Skeletal muscle satellite cell (primary cell): Measurements from ENCODE around the gene HUNK.

Experiments used
- H3K27me3 ChIP-seq: 2 replicates; pipeline ENCODE4 v1.7.0; 2013; ENCODE audit warnings: low read length; ENCODE audit not compliant: control insufficient read depth, insufficient read depth
- H3K36me3 ChIP-seq: 2 replicates; pipeline ENCODE4 v1.7.0; 2013; ENCODE audit warnings: mild to moderate bottlenecking, control low read depth, low read length; ENCODE audit not compliant: insufficient read depth
- H3K4me1 ChIP-seq: 2 replicates; pipeline ENCODE4 v1.7.0; 2013; ENCODE audit warnings: low read length; ENCODE audit not compliant: control insufficient read depth, insufficient read depth
- H3K4me2 ChIP-seq: 2 replicates; pipeline ENCODE4 v1.7.0; 2013; ENCODE audit warnings: mild to moderate bottlenecking, low read length
- H3K4me3 ChIP-seq: 2 replicates; pipeline ENCODE4 v1.7.0; 2013; ENCODE audit warnings: low read length
- H3K9ac ChIP-seq: 2 replicates; pipeline ENCODE4 v1.7.0; 2013; ENCODE audit warnings: mild to moderate bottlenecking, low read depth, low read length, moderate library complexity
- H3K9me3 ChIP-seq: replicated peaks from 2 replicates; pipeline ENCODE4 v1.7.0; 2013; ENCODE audit warnings: mild to moderate bottlenecking, control low read depth, low read length

The HUNK gene

DNA sequence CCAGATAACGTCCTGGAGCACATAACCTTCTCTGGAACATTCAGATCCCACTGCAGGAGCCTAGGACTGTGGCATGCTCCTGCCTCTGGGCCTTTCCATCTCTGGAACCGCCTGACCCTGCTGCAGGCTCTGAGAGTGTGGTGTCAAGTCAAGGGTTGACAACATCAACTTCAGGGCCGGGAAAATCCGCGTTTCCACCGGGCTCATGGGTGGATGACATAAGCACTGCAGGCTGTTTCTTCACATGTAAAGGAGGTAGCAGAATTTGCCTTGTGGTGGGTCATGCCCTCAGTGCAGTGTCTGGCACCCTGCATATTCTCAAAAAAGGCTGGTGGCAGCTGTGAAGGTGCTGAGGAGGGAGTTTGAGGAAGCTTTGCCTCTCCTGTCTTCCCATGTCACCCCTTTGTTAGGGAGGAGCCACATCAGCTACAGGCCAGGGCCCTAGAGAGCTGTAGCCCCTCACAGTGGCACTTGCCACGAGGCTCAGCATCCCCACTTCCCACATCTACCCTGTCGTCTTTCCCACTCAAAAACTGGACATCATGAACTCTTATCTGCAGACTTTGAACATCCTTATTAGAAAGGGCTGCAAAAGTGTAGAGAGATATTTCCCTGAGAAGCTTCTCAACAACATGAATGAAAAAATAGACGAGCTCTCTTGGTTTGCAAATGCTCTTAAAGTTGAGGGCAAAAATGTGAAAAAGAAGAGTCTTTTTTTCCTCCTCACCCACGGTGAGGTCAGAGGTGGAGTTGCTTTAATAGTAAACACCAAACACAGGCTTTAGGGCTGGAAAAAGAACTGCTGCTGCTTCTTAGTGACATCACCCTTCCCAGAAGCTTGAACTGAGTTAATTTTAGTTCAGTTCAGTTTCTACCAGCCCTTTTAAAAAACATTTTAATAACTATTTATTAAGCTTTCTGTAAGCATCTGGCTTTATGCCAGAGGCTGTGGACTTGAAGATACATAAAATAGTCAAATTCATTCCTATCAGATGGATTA, 121.3 kb downstream of the HUNK start:
- Histone ChIP-seq H3K36me3 (no peaks in the 10 kb centered on the region), H3K9me3 (no peaks in the 10 kb centered on the region), H3K4me1 (no peaks in the 10 kb centered on the region), H3K9ac (no peak overlapping the region), H3K4me2 (no peak overlapping the region), H3K27me3 (no peaks in the 10 kb centered on the region), H3K4me3 (no peak overlapping the region)

DNA sequence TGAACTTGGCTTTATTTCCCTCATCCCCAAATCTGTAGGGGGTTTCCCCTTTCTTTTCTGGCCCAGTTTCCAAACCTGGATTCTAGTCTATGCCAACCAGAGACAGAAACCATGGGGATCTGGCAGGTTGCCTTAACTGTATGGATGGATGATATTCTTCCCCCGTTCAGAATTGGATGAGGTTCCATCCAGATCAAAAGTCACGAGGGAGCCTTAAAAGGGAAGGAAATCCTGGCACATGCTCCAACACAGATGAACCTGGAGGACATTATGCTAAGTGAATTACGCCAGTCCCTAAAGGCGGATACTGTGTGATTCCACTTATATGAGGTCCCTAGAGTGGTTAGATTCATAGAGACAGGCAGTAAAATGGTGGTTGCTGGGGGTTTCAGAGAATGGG, 124.4 kb downstream of the HUNK start:
- no peak overlapping the region for H3K4me2 ChIP-seq
- no peak overlapping the region for H3K4me3 ChIP-seq
- no peaks in the 10 kb centered on the region for H3K4me1 ChIP-seq
- no peaks in the 10 kb centered on the region for H3K36me3 ChIP-seq
- no peaks in the 10 kb centered on the region for H3K27me3 ChIP-seq
- H3K9ac ChIP-seq = no peak overlapping the region
- peaks cover 4% of the 10 kb centered on the region for H3K9me3 ChIP-seq

DNA sequence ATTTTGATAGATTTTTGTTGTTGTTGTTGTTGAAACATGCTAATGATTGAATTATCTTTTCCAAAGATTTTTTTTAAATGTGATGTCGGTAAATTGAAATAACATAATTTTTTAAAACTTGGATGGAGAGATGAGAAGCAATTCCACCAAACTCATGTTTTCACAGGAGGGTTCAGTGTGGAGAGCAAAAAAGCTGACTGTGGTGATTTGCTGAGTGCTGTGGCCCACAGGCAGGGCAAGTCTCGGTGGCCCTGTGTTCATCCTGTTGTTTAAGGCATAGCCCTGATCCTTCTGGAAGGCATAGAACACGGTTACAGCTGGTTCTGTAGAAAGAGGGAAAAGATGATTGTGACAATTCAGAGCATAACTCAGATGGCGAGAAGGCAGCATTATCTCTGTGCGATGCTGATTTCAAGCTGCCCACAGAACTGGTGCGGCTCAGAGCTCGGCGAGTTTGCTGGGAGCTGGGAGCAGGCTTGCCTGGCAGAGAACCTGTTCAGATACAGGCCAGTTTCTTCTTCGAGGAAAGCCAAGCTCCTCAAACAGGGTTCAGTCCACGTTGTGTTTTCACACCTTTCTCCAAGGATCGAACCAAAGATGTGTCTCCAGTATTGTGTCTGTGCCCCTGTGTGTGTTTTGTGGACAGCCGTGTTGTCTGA, 127.1 kb downstream of the HUNK start:
- peaks cover 4% of the 10 kb centered on the region for H3K9me3 ChIP-seq
- no peak overlapping the region for H3K4me2 ChIP-seq
- no peaks in the 10 kb centered on the region for H3K4me1 ChIP-seq
- no peak overlapping the region for H3K9ac ChIP-seq
- no peaks in the 10 kb centered on the region for H3K36me3 ChIP-seq
- no peak overlapping the region for H3K4me3 ChIP-seq
- H3K27me3 ChIP-seq = no peaks in the 10 kb centered on the region

DNA sequence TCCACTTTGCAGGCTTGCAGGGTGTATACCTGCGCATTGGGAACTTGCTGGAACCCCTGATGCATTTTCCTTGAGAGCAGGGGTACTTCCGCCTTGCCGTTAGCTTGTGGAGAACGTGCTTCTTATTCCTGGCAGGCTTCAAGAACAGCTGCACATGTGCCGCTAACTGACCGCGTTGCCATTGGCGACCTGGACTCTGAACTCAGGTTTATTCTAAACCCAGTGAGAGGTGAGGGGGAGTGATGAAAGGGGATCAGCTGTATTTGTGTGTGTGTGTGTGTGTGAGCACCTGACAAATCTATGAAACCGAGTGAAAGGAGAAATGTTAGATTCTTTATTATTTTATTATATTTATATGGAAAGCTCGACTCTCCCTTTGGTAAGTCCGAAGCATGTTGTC, 128.6 kb downstream of the HUNK start:
- Histone ChIP-seq H3K9ac (no peak overlapping the region), H3K4me1 (no peaks in the 10 kb centered on the region), H3K36me3 (no peaks in the 10 kb centered on the region)

DNA sequence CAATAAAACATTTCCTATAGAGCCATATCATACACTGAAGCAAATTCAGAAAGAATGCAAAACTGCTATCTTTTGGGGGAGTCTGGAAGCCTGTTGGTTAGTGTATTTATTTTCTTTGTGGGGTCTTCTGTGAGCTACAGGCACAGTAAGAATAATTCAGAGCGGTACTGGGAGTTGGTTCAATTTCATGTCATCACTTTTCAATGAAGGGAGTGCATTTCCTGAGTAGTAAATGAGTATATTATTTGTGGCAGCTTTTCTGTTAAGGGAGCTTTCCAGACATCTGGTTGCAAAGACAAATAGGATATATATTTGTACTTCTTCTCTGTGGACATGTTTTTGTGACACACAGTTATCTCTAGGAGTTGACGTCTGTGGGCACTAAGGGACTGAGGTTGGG, 130.6 kb downstream of the HUNK start:
- Histone ChIP-seq H3K36me3 (no peaks in the 10 kb centered on the region), H3K4me1 (no peaks in the 10 kb centered on the region), H3K27me3 (no peaks in the 10 kb centered on the region), H3K9ac (no peak overlapping the region), H3K4me3 (no peak overlapping the region), H3K9me3 (peaks cover 4% of the 10 kb centered on the region), H3K4me2 (no peak overlapping the region)

More for the DNA sequence above, 128.6 kb downstream of the HUNK start:
- Histone ChIP-seq H3K9me3 (peaks cover 4% of the 10 kb centered on the region), H3K27me3 (no peaks in the 10 kb centered on the region), H3K4me3 (no peak overlapping the region), H3K4me2 (no peak overlapping the region)

DNA sequence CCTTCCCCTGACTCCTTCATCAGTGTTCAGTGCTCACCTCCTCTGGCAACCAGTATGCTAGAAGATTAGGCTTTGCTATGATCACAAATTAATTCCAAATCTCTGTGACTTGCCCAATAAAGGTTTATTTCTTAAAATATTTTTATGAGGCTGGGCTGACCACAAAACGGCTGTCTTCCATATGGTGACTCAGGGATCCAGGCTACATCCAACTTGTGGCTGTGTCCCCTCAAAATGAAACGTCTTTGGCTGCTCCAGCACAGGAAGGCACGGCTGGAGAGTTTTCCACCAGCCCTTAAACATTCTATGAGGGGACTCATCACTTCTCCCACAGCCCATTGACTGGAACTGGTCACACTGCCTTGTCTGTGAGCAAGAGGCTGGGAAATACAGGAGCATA, 131.5 kb downstream of the HUNK start:
- H3K36me3 ChIP-seq = no peaks in the 10 kb centered on the region
- no peaks in the 10 kb centered on the region for H3K27me3 ChIP-seq
- H3K4me3 ChIP-seq = no peak overlapping the region

DNA sequence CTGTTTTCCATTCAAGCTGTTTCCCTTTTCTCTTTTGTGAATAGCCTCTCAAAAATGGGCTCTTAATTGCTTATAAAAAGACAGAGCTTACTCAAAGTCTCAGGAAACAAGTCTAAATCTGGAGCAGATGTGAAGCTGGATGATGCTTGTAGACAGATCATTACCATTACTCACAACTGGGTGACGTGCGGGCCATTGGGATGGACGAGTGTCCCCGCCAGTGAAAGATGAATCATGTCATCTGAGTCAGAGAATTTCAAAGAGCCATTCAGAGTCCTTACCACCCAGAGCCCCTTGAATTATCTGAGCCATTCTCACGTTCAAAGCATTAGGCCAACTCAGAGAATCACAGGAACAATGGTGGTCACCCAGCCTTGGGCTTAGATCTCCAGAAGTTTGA, 134.6 kb downstream of the HUNK start:
- Histone ChIP-seq H3K9ac (no peak overlapping the region), H3K36me3 (no peaks in the 10 kb centered on the region), H3K27me3 (no peaks in the 10 kb centered on the region), H3K4me1 (no peaks in the 10 kb centered on the region), H3K9me3 (no peaks in the 10 kb centered on the region), H3K4me3 (no peak overlapping the region), H3K4me2 (no peak overlapping the region)

More for the DNA sequence above, 131.5 kb downstream of the HUNK start:
- peaks cover 4% of the 10 kb centered on the region for H3K9me3 ChIP-seq
- H3K4me2 ChIP-seq = no peak overlapping the region
- H3K4me1 ChIP-seq = no peaks in the 10 kb centered on the region
- no peak overlapping the region for H3K9ac ChIP-seq

DNA sequence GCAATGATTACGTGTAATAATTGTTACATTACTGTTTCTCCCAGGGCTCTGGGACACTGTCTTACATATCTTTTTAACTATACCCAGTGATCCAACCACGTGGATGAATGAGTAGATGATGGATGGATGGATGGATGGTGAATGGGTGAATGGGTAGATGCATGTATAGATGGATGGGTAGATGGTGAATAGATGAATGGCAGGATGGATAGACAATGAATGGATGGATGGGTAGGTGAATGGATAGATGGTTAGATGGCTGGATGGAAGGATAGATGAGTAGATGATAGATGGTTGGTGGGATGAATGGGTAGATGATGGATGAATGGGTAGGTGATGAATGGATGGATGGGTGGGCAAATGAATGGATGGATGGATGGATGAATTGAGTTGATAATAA, 135.9 kb downstream of the HUNK start:
- Histone ChIP-seq H3K9me3 (no peaks in the 10 kb centered on the region), H3K4me3 (no peak overlapping the region), H3K4me1 (no peaks in the 10 kb centered on the region), H3K4me2 (no peak overlapping the region), H3K27me3 (no peaks in the 10 kb centered on the region), H3K36me3 (no peaks in the 10 kb centered on the region), H3K9ac (no peak overlapping the region)

DNA sequence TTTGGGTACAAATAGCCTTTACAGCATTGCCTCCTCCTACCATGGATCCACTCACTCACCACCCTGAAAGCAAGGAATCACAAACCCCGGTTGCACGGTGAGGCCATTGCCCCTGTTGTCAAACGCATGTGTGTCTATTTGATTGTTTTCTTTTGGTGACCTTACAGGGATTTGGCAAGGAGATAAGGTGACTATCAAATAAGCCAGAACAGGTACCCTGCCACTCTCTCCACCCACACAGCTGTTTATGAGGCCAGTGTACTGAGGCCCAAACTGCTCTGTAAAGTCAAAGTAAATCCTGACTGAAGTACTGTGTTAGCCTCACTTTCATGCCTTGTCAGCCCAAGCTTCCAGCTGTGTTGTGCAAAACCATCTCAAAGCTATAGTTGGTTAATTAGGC, 136.4 kb downstream of the HUNK start:
- Histone ChIP-seq H3K27me3 (no peaks in the 10 kb centered on the region), H3K4me1 (no peaks in the 10 kb centered on the region)

DNA sequence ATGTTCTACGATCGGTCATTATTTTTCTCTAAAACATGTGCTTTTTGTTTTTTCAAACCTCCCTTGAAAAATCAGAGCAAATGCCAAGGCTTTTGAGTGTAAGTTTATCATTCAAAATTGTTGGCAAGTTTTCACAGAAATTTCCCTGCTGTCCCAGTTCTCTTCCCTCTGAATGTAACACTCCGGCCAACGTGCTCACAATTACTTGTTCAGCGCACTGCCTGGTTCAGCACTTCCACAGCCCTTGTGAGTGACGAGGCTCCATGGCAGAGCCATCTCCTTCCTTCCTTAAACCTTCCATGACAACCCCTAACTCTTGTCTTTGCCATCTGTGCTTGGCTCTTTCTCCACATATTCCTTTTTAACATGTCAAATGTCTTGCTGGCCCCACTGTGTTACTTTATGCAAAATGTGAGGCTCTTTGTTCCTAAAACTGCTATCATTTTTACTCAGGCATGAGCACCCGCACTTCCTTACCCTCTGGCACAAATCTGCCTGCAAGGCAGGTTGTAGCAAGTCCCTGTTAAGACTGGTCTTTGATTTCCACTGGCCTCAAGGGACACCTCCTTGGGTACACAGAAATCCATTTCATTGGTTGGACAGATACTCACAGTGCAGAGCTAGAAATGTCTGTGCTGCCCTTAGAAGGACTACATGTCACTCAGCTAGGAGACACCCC, 142.8 kb downstream of the HUNK start:
- Histone ChIP-seq H3K4me1 (no peaks in the 10 kb centered on the region), H3K36me3 (no peaks in the 10 kb centered on the region), H3K9me3 (no peaks in the 10 kb centered on the region), H3K27me3 (no peaks in the 10 kb centered on the region), H3K9ac (no peak overlapping the region), H3K4me2 (no peak overlapping the region), H3K4me3 (no peak overlapping the region)

More for the DNA sequence above, 136.4 kb downstream of the HUNK start:
- Histone ChIP-seq H3K9me3 (no peaks in the 10 kb centered on the region), H3K36me3 (no peaks in the 10 kb centered on the region), H3K4me2 (no peak overlapping the region), H3K4me3 (no peak overlapping the region), H3K9ac (no peak overlapping the region)

DNA sequence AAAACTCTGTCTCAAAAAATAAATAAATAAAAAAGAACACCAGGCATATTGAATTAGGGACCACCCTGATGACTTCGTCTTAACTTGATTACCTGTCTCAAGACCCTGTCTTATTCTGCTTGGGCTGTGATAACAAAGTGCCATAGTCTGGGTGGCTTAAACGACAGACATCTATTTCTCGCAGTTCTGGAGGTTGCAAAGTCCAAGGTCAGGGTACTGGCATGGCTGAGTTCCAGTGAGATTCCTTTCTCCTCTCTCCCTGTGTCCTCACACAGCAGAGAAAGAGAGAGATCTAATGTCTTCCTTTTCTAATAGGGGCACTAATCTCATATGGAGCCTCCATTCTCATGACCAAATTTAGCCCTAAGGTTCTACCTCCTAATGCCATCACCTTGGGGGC, 145.6 kb downstream of the HUNK start:
- no peak overlapping the region for H3K4me3 ChIP-seq
- no peaks in the 10 kb centered on the region for H3K9me3 ChIP-seq
- no peaks in the 10 kb centered on the region for H3K4me1 ChIP-seq

More for the DNA sequence above, 145.6 kb downstream of the HUNK start:
- Histone ChIP-seq H3K27me3 (no peaks in the 10 kb centered on the region), H3K9ac (no peak overlapping the region), H3K36me3 (no peaks in the 10 kb centered on the region), H3K4me2 (no peak overlapping the region)
